Keratinocyte (primary cell): ENCODE measurements around the gene MBTPS1.

Experiments
- EZH2 ChIP-seq: IDR thresholded peaks from one replicate; pipeline ENCODE4 v1.6.1; 2012; ENCODE audit warnings: inconsistent platforms, mild to moderate bottlenecking, low read length, moderate library complexity
- TF ChIP-seq, protein P1 (sequence below), 3 experiments: IDR thresholded peaks in 1 of 3; conservative IDR thresholded peaks in 1 of 3; optimal IDR thresholded peaks in 1 of 3; 2 replicates in 2 of 3; 3 replicates in 1 of 3; pipeline versions ENCODE3 to v1.5.1; 2011; ENCODE audit warnings: low read length in 3 of 3, mild to moderate bottlenecking in 3 of 3, moderate library complexity in 2 of 3, control low read depth in 1 of 3, inconsistent platforms in 1 of 3; ENCODE audit not compliant: insufficient read depth in 2 of 3; ENCODE audit errors: extremely low read depth in 1 of 3

DNA sequence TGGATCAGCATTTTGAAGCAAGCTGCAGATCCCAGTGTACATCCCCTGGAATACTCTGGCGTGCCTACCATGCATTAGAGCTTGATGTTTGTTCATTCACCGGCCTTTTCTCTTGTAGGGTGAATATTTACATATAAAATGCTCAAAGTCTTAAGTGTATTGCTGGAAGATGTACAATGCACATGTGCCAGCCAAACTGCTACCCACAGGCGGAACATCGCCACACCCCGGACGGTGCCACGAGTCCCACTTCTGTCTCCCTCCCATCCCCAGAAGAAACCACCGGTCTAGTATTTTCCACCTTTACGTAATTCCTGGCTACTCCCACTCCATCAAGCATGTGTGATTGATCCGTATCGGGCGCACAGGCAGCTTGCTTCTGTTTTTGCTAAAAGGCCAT, 78.3 kb downstream of the MBTPS1 start:
- TF ChIP-seq, protein P1, sequence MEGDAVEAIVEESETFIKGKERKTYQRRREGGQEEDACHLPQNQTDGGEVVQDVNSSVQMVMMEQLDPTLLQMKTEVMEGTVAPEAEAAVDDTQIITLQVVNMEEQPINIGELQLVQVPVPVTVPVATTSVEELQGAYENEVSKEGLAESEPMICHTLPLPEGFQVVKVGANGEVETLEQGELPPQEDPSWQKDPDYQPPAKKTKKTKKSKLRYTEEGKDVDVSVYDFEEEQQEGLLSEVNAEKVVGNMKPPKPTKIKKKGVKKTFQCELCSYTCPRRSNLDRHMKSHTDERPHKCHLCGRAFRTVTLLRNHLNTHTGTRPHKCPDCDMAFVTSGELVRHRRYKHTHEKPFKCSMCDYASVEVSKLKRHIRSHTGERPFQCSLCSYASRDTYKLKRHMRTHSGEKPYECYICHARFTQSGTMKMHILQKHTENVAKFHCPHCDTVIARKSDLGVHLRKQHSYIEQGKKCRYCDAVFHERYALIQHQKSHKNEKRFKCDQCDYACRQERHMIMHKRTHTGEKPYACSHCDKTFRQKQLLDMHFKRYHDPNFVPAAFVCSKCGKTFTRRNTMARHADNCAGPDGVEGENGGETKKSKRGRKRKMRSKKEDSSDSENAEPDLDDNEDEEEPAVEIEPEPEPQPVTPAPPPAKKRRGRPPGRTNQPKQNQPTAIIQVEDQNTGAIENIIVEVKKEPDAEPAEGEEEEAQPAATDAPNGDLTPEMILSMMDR (optimal IDR thresholded peaks at IDR 0.05 in 1 of 3, IDR thresholded peaks at IDR 0.05 in 1 of 3, conservative IDR thresholded peaks at IDR 0.05 in 1 of 3; ENCODE audit: extremely low read depth in 1 of 3, insufficient read depth in 2 of 3, low read length in 3 of 3): no peak
- no peak for TF ChIP-seq EZH2
